Measurements from ENCODE around the gene NAT14.

NAT14 gene

GRCh38 chr19:55459950-55460657 is 24.9 kb upstream of the NAT14 start:
- DNase-seq (ENCODE audit: low read depth), result no peak
- no peak for TF ChIP-seq CTCF (conservative IDR thresholded peaks at IDR 0.05; ENCODE audit: low read depth, low read length)
- peak overlapping the region; percentile 90 for H3K4me3 ChIP-seq (ENCODE audit: low read length)

GRCh38 chr19:55460670-55461258 is 24.2 kb upstream of the NAT14 start:
- H3K4me3 ChIP-seq (ENCODE audit: low read length), result peak overlapping the region; percentile 90
- TF ChIP-seq CTCF (conservative IDR thresholded peaks at IDR 0.05; ENCODE audit: low read depth, low read length), result no peak

GRCh38 chr19:55461259-55461973 is 23.6 kb upstream of the NAT14 start, which contains the start of gene ISOC2:
ISOC2 (minus strand) TSS chr19:55461642; CDS start chr19:55456486, 5,156 bp downstream.
- peak within 1 kb of the TSS; percentile 90 for H3K4me3 ChIP-seq (ENCODE audit: low read length)
- DNase-seq (ENCODE audit: low read depth), result peak; percentile 99
- no peak for TF ChIP-seq CTCF (conservative IDR thresholded peaks at IDR 0.05; ENCODE audit: low read depth, low read length)

More at GRCh38 chr19:55460670-55461258, 24.2 kb upstream of the NAT14 start:
- DNase-seq (ENCODE audit: low read depth), result no peak

GRCh38 chr19:55461974-55462626 is 22.9 kb upstream of the NAT14 start:
- peak overlapping the region; percentile 65 for H3K4me3 ChIP-seq (ENCODE audit: low read length)
- no peak for TF ChIP-seq CTCF (conservative IDR thresholded peaks at IDR 0.05; ENCODE audit: low read depth, low read length)
- DNase-seq (ENCODE audit: low read depth), result no peak

- no peak overlapping the region for H3K4me3 ChIP-seq (ENCODE audit: low read length)
- no peak for TF ChIP-seq CTCF (conservative IDR thresholded peaks at IDR 0.05; ENCODE audit: low read depth, low read length)
- no peak for DNase-seq (ENCODE audit: low read depth)
Measured at GRCh38 chr19:55462722-55463121, 22.3 kb upstream of the NAT14 start.

GRCh38 chr19:55463583-55464031 is 21.4 kb upstream of the NAT14 start:
- no peak for TF ChIP-seq CTCF (conservative IDR thresholded peaks at IDR 0.05; ENCODE audit: low read depth, low read length)
- no peak overlapping the region for H3K4me3 ChIP-seq (ENCODE audit: low read length)
- DNase-seq (ENCODE audit: low read depth), result no peak
